HCEC 1CT (cell line): ENCODE measurements around the gene FCN2.

Source experiments
- DNase-seq: peaks from one replicate; pipeline ENCODE4 v3.0.0-alpha.2; 2017

FCN2 gene

GRCh38 chr9:134869554-134870300 lies 10.9 kb upstream of the FCN2 start:
- no peak for DNase-seq

GRCh38 chr9:134870301-134870694 lies 10.3 kb upstream of the FCN2 start:
- no peak for DNase-seq

- no peak for DNase-seq
Observed at GRCh38 chr9:134870746-134871662, 9.6 kb upstream of the FCN2 start.

DNA sequence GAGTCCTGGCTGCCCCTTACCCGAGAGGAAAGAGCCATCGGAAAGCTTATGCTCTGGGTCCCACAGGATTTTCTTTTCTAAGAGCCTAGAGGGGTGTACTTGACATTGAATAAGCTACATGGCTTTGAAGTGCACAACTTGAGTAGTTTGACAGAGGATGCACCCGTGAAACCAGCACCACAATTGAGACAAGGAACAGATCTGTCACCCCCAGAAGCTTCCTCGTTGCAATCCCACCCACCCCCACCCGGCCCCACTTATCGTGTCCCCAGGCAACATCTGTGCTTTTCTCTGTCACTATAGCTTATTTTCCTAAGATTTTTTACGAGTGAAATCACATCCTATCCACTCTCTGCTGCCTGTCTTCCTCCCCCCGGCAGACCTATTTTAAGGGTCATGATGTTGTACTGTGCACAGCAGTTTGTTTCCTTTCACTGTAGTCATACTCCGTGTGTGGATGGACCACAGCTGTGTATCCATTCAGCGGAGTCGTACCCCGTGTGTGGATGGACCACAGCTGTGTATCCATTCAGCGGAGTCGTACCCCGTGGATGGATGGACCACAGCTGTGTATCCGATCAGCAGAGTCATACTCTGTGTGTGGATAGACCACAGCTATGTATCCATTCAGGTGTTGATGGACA lies 8.8 kb upstream of the FCN2 start:
- no peak for DNase-seq

GRCh38 chr9:134872482-134873231 lies 8.0 kb upstream of the FCN2 start:
- no peak for DNase-seq

GRCh38 chr9:134875371-134875770 lies 5.2 kb upstream of the FCN2 start:
- DNase-seq, result no peak

DNA sequence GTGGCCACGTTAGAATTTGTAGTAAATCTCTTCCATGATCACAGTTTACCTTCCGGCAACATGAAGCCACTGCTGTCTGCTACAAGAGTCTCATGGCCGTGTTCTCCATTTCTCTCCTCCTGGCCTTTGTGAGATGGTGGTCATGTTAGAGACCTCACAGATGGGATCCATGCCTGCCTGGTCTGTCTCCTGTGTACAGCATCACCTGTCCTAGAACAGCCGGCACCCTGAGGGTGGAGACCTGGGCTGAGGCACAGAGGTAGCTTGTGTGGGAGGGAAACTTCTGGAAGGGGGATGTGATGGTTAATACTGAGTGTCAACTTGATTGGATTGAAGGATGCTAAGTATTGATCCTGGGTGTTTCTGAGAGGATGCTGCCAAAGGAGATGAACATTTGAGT lies 3.1 kb upstream of the FCN2 start:
- DNase-seq, result no peak

- DNase-seq, result no peak
Observed at GRCh38 chr9:134879664-134880483, 736 bp upstream of the FCN2 start.

- DNase-seq, result no peak
Observed at GRCh38 chr9:134881313-134881670, 682 bp downstream of the FCN2 start.

- no peak for DNase-seq
Observed at GRCh38 chr9:134882204-134882785, 1.7 kb downstream of the FCN2 start.

GRCh38 chr9:134883040-134883782 lies 2.6 kb downstream of the FCN2 start:
- DNase-seq, result no peak

- DNase-seq, result no peak
Observed at GRCh38 chr9:134884492-134884891, 3.9 kb downstream of the FCN2 start.

- no peak for DNase-seq
Observed at GRCh38 chr9:134885001-134885678, 4.5 kb downstream of the FCN2 start.

DNA sequence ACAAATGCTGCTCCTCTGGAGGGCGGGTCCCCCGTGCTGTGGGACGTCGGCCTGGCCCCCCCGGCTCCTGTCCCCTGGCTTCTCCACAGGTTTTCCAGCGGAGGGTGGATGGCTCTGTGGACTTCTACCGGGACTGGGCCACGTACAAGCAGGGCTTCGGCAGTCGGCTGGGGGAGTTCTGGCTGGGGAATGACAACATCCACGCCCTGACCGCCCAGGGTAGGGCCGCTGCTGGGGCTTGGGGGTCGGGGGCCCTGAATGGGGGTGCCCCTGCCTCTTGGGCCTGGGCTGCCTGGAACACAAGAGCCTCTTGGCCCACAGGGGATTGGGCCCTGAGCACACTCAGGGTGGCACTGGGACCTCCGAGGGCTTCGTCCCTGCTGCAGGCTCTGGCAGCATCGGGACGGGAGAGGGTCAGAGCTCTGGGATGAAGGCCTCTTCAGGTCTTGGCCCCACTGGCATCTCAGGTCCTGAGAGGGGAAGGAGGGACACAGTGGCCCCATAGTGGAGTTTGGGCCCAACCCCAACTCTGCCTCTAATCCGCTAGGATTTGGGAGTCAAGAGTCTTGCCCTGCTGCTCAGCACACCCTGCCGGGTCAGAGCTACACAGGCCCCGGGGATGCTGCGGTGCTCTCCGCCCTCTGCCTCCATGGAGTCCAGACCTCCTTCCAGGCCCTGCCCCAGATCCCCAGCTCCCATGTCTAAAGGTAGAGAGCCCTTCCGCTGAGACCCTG lies 5.2 kb downstream of the FCN2 start:
- DNase-seq, result no peak

- DNase-seq, result no peak
Observed at GRCh38 chr9:134886413-134886913, 5.9 kb downstream of the FCN2 start.

GRCh38 chr9:134887219-134887618 lies 6.6 kb downstream of the FCN2 start:
- no peak for DNase-seq

GRCh38 chr9:134887686-134888602 lies 7.3 kb downstream of the FCN2 start:
- no peak for DNase-seq

GRCh38 chr9:134888603-134889190 lies 8.1 kb downstream of the FCN2 start:
- no peak for DNase-seq
